SH-SY5Y (cell line): ENCODE measurements around the gene PHF1.

Source experiments
- GATA2 ChIP-seq: IDR thresholded peaks from 2 replicates; pipeline ENCODE4 v1.6.1; 2011; ENCODE audit warnings: mild to moderate bottlenecking, low read depth, low read length
- GATA3 ChIP-seq: IDR thresholded peaks from 2 replicates; pipeline ENCODE4 v1.6.1; 2011; ENCODE audit warnings: low read depth, mild to moderate bottlenecking, low read length, moderate library complexity

The PHF1 gene

GRCh38 chr6:33425668-33426577, 15.1 kb downstream of the PHF1 start:
- TF ChIP-seq GATA3, result no peak
- no peak for TF ChIP-seq GATA2

GRCh38 chr6:33426590-33427511, 16.0 kb downstream of the PHF1 start:
- TF ChIP-seq GATA2 (no peak), GATA3 (no peak)

GRCh38 chr6:33427585-33428223, 16.9 kb downstream of the PHF1 start:
- TF ChIP-seq GATA2 (no peak), GATA3 (no peak)

- TF ChIP-seq GATA3 (no peak), GATA2 (no peak)
These were observed 17.6 kb downstream of the PHF1 start for GRCh38 chr6:33428224-33428965.

- TF ChIP-seq GATA3, result no peak
- no peak for TF ChIP-seq GATA2
These were observed 18.3 kb downstream of the PHF1 start for GRCh38 chr6:33428966-33429749.

GRCh38 chr6:33429750-33430052, 18.9 kb downstream of the PHF1 start:
- TF ChIP-seq GATA2 (no peak), GATA3 (no peak)

- TF ChIP-seq GATA2 (no peak), GATA3 (no peak)
These were observed 19.5 kb downstream of the PHF1 start for GRCh38 chr6:33430334-33430733.

GRCh38 chr6:33430991-33431879, 20.4 kb downstream of the PHF1 start:
- no peak for TF ChIP-seq GATA3
- no peak for TF ChIP-seq GATA2

- TF ChIP-seq GATA3 (no peak), GATA2 (no peak)
These were observed 21.2 kb downstream of the PHF1 start for GRCh38 chr6:33431880-33432541.

GRCh38 chr6:33432546-33432945, 21.7 kb downstream of the PHF1 start:
- TF ChIP-seq GATA3 (no peak), GATA2 (no peak)

GRCh38 chr6:33433001-33433543, 22.3 kb downstream of the PHF1 start:
- TF ChIP-seq GATA2, result no peak
- no peak for TF ChIP-seq GATA3

- TF ChIP-seq GATA3 (no peak), GATA2 (no peak)
These were observed 22.9 kb downstream of the PHF1 start for GRCh38 chr6:33433544-33434191.

GRCh38 chr6:33434961-33435360, 24.1 kb downstream of the PHF1 start:
- TF ChIP-seq GATA2, result no peak
- no peak for TF ChIP-seq GATA3
